ENCODE data around the gene DYRK1B.
A peak's percentile ranks its signal among the peaks of the same experiment; 100 is the strongest.
"Not testable (repeated sequence)": the region's sequence is repeated elsewhere in the genome, so short reads cannot be mapped to it uniquely, and the experiment has no call there.

The DYRK1B gene

DNA sequence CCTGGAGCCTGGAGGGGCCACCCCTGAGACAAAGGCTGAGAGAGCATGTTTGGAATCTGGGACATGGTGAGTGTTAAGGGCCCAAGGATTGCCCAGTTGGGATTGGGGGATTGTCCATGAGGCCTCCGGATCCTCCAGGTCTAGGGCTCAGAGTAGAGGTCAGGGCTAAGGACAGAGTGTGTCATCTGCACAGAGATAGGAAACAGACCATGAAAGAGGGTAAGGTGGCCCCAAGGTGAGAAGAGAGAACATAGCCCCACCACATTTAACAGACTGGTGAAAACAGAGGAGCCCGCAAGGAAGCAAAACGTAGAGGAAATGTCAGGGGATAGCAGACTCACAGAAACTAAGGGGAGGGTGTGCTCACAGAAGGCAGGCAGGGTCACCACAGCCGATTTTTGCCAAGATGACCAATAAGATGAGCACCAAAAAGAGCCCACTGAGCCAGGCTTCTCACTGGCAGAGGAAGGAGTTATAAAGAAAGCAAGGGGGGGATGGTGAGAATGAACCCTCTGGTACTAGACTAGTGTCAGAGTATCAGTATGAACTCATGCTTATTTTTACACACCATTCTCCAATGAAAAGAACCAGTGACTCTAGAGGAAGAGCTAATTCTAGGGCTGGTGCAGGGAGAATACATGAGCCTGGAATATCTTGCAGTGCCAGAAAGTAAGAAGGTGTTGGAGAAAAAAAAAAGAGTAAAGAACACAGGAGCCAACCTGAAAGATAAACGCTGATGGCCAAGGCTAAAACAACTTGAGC is 17.5 kb downstream of the DYRK1B start:
- peaks cover 0 to 7% (median 0%) of the 10 kb centered on the region in 5 donors for H3K4me1 ChIP-seq (ENCODE audit: control insufficient read depth in 5 of 5, insufficient read depth in 5 of 5, low read length in 5 of 5)
- H3K27ac ChIP-seq (ENCODE audit: low read depth, low read length) = no peak overlapping the region
- peak overlapping the region in 1 of 5 donors; percentile 12 for H3K9ac ChIP-seq (ENCODE audit: low read length in 5 of 5)
- H3K27me3 ChIP-seq (ENCODE audit: control insufficient read depth in 5 of 5, insufficient read depth in 4 of 5, low read length in 5 of 5) = no peaks in the 10 kb centered on the region
- peaks cover 0 to 12% (median 5%) of the 10 kb centered on the region in 5 donors for H3K36me3 ChIP-seq (ENCODE audit: control insufficient read depth in 5 of 5, insufficient read depth in 5 of 5, low read length in 5 of 5)
- H3K4me3 ChIP-seq (ENCODE audit: low read depth in 1 of 5, low read length in 5 of 5) = no peak overlapping the region
- peaks cover 0 to 3% (median 0%) of the 10 kb centered on the region in 5 donors for H3K9me3 ChIP-seq (ENCODE audit: control insufficient read depth in 5 of 5, low read length in 5 of 5)

DNA sequence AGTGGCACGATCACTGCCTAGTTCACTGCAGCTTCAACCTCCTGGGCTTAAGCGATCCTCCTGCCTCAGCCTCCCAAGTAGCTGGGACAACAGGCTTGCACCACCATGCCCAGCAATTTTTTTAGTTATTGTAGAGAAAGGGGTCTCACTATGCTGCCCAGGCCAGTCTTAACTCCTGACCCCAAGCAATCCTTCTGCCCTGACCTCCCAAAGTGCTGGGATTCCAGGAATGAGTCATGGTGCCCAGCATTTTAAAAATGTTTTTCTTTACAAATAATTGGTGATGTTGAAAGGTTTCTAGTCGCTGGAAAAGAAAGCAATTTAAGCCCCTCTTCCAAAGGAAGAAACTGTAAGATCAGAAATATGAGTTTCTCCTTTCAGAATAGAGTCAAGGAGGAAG is 19.4 kb downstream of the DYRK1B start:
- no peak overlapping the region for H3K27ac ChIP-seq (ENCODE audit: low read depth, low read length)
- H3K4me1 ChIP-seq (ENCODE audit: control insufficient read depth in 5 of 5, insufficient read depth in 5 of 5, low read length in 5 of 5) = peaks cover 0 to 7% (median 0%) of the 10 kb centered on the region in 5 donors
- H3K4me3 ChIP-seq (ENCODE audit: low read depth in 1 of 5, low read length in 5 of 5) = no peak overlapping the region
- peaks cover 0 to 12% (median 5%) of the 10 kb centered on the region in 5 donors for H3K36me3 ChIP-seq (ENCODE audit: control insufficient read depth in 5 of 5, insufficient read depth in 5 of 5, low read length in 5 of 5)
- no peaks in the 10 kb centered on the region for H3K27me3 ChIP-seq (ENCODE audit: control insufficient read depth in 5 of 5, insufficient read depth in 4 of 5, low read length in 5 of 5)
- no peaks in the 10 kb centered on the region for H3K9me3 ChIP-seq (ENCODE audit: control insufficient read depth in 5 of 5, low read length in 5 of 5)
- H3K9ac ChIP-seq (ENCODE audit: low read length in 5 of 5) = no peak overlapping the region

DNA sequence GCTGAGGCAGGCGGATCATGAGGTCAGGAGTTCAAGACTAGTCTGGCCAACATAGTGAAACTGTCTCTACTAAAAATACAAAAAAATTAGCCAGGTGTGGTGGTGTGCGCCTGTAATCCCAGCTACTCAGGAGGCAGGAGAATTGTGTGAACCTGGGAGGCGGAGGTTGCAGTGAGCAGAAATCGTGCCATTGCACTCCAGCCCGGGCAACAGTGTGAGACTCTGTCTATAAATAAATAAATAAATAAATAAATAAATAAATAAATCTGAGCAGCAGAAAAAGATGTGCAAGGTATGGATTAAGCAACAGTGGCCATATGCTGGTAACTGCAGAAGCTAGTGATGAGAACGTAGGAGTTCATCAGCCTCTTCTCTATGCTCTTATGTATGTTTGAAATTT is 19.9 kb downstream of the DYRK1B start:
- not testable (repeated sequence) for H3K4me1 ChIP-seq (ENCODE audit: control insufficient read depth in 5 of 5, insufficient read depth in 5 of 5, low read length in 5 of 5); H3K4me3 ChIP-seq (ENCODE audit: low read depth in 1 of 5, low read length in 5 of 5); H3K9me3 ChIP-seq (ENCODE audit: control insufficient read depth in 5 of 5, low read length in 5 of 5); H3K27ac ChIP-seq (ENCODE audit: low read depth, low read length); H3K27me3 ChIP-seq (ENCODE audit: control insufficient read depth in 5 of 5, insufficient read depth in 4 of 5, low read length in 5 of 5); H3K9ac ChIP-seq (ENCODE audit: low read length in 5 of 5)
- peaks cover 0 to 12% (median 5%) of the 10 kb centered on the region in 5 donors for H3K36me3 ChIP-seq (ENCODE audit: control insufficient read depth in 5 of 5, insufficient read depth in 5 of 5, low read length in 5 of 5)

DNA sequence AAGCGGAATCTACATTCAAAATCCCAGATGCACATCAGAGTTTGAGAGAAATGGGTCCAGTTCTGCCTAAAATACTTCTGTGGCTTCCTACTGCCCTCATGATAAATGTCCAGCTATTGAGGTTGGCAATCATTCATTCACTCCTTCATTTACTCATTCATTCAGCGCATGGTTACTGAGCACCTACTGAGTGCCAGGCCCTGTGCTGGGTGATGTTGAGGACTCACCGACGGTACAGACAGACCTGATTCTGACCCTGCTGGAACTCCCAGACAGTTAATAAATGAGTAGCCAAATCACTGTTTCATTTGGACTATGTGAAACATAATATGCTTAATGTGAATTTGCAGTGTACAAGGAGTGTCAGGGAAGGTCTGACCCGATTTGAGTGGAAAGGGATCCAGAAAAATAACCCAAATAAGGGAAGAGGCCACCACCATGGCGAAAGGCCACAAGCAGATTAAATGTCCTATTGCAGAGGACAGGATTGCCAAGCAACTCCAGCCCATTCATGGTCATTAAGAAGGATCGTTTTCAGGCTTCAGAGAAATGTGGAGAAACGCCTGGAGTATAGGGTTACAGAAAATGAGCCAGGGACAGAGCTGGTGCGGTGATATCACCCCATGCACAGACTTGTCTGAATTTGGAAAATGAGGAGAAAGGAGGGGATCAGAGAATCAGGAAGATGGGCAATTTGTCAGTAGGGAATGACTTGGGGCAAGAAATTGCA is 20.5 kb downstream of the DYRK1B start:
- no peak overlapping the region for H3K27ac ChIP-seq (ENCODE audit: low read depth, low read length)
- H3K9ac ChIP-seq (ENCODE audit: low read length in 5 of 5) = no peak overlapping the region
- H3K27me3 ChIP-seq (ENCODE audit: control insufficient read depth in 5 of 5, insufficient read depth in 4 of 5, low read length in 5 of 5) = no peaks in the 10 kb centered on the region
- no peak overlapping the region for H3K4me3 ChIP-seq (ENCODE audit: low read depth in 1 of 5, low read length in 5 of 5)
- H3K9me3 ChIP-seq (ENCODE audit: control insufficient read depth in 5 of 5, low read length in 5 of 5) = peaks cover 0 to 3% (median 0%) of the 10 kb centered on the region in 5 donors
- H3K36me3 ChIP-seq (ENCODE audit: control insufficient read depth in 5 of 5, insufficient read depth in 5 of 5, low read length in 5 of 5) = peaks cover 0 to 12% (median 5%) of the 10 kb centered on the region in 5 donors
- peaks cover 0 to 7% (median 0%) of the 10 kb centered on the region in 5 donors for H3K4me1 ChIP-seq (ENCODE audit: control insufficient read depth in 5 of 5, insufficient read depth in 5 of 5, low read length in 5 of 5)

DNA sequence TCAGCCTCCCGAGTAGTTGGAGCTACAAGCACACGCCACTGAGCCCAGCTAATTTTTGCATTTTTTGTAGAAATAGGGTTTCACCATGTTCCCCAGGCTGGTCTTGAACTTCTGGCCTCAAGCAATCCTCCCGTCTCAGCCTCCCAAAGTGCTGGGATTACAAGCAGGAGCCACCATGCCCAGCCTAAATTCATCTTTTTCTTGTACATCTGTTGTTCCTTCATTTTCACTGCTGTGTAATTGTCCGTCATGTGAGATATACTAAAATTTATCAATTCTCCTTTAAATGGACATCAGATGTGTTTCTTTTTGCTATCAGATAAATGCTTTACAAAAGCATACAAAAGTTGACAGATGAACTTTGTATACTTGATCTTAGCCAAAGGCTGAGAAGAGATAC is 22.9 kb downstream of the DYRK1B start:
- Histone ChIP-seq H3K9ac (ENCODE audit: low read length in 5 of 5) (no peak overlapping the region), H3K27me3 (ENCODE audit: control insufficient read depth in 5 of 5, insufficient read depth in 4 of 5, low read length in 5 of 5) (no peaks in the 10 kb centered on the region), H3K27ac (ENCODE audit: low read depth, low read length) (no peak overlapping the region), H3K4me3 (ENCODE audit: low read depth in 1 of 5, low read length in 5 of 5) (no peak overlapping the region), H3K36me3 (ENCODE audit: control insufficient read depth in 5 of 5, insufficient read depth in 5 of 5, low read length in 5 of 5) (peaks cover 0 to 2% (median under 1%) of the 10 kb centered on the region in 5 donors), H3K4me1 (ENCODE audit: control insufficient read depth in 5 of 5, insufficient read depth in 5 of 5, low read length in 5 of 5) (peaks cover 0 to 7% (median 0%) of the 10 kb centered on the region in 5 donors), H3K9me3 (ENCODE audit: control insufficient read depth in 5 of 5, low read length in 5 of 5) (peaks cover 0 to 3% (median 0%) of the 10 kb centered on the region in 5 donors)

DNA sequence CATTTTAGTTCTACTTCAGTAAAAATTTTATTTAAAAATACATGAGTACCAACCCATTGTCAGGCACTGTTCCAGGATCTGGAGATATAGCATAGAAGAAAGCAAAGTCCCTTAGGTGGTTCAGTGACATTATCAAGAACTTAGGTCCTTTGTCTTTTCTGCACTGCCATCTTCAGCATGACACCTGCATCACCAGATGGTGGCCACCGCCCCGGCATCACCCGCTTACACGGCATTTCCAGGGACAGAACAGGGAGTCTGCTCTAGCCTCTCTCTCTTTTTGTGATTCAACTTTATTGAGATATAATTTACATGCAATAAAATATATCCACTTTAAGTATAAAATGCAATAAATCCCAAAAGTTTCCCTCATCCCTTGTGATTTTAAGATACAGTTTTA is 23.5 kb downstream of the DYRK1B start:
- H3K9me3 ChIP-seq (ENCODE audit: control insufficient read depth in 5 of 5, low read length in 5 of 5) = peaks cover 0 to 3% (median 0%) of the 10 kb centered on the region in 5 donors
- no peaks in the 10 kb centered on the region for H3K36me3 ChIP-seq (ENCODE audit: control insufficient read depth in 5 of 5, insufficient read depth in 5 of 5, low read length in 5 of 5)
- no peak overlapping the region for H3K9ac ChIP-seq (ENCODE audit: low read length in 5 of 5)
- H3K27me3 ChIP-seq (ENCODE audit: control insufficient read depth in 5 of 5, insufficient read depth in 4 of 5, low read length in 5 of 5) = no peaks in the 10 kb centered on the region
- H3K4me1 ChIP-seq (ENCODE audit: control insufficient read depth in 5 of 5, insufficient read depth in 5 of 5, low read length in 5 of 5) = peaks cover 0 to 7% (median 0%) of the 10 kb centered on the region in 5 donors
- H3K27ac ChIP-seq (ENCODE audit: low read depth, low read length) = no peak overlapping the region
- no peak overlapping the region for H3K4me3 ChIP-seq (ENCODE audit: low read depth in 1 of 5, low read length in 5 of 5)

DNA sequence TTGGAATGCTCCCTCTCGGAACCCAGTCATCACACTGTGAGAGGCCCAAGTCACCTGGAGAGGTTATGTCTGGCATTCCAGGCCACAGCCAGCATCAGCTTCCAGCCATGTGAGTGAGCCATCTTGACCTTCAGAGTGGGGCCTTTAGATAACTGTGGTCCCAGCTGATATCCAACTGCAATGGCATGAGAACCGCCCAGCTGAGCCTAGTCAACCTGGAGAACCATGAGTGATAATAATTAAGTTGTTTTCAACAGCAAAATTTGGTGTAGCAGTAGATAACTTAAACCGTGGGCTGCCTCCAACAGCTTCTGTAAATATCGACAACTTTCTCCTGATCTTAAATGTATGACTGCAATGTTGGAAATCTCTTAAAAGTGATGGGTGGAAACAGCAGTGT is 24.6 kb downstream of the DYRK1B start:
- H3K4me1 ChIP-seq (ENCODE audit: control insufficient read depth in 5 of 5, insufficient read depth in 5 of 5, low read length in 5 of 5) = peaks cover 0 to 7% (median 0%) of the 10 kb centered on the region in 5 donors
- no peak overlapping the region for H3K4me3 ChIP-seq (ENCODE audit: low read depth in 1 of 5, low read length in 5 of 5)
- H3K9ac ChIP-seq (ENCODE audit: low read length in 5 of 5) = no peak overlapping the region
- no peaks in the 10 kb centered on the region for H3K27me3 ChIP-seq (ENCODE audit: control insufficient read depth in 5 of 5, insufficient read depth in 4 of 5, low read length in 5 of 5)
- peaks cover 0 to 3% (median 0%) of the 10 kb centered on the region in 5 donors for H3K9me3 ChIP-seq (ENCODE audit: control insufficient read depth in 5 of 5, low read length in 5 of 5)
- no peaks in the 10 kb centered on the region for H3K36me3 ChIP-seq (ENCODE audit: control insufficient read depth in 5 of 5, insufficient read depth in 5 of 5, low read length in 5 of 5)
- H3K27ac ChIP-seq (ENCODE audit: low read depth, low read length) = no peak overlapping the region

DNA sequence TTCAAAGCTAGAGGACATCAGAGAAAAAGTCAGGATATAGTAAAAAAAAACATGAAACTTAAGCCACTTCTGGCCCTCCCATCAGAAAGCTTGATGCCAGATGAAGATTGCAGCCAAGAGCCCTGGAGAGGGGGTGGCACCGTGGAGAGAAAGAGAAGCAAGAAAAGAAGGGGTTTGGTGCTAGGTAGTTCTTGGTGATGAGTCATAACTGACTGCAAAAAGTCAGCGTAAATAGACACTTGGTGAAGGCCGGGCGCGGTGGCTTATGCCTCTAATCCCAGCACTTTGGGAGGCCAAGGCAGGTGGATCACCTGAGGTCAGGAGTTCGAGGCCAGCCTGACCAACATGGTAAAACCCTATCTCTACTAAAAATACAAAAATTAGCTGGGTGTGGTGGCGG is 25.3 kb downstream of the DYRK1B start:
- not testable (repeated sequence) for H3K36me3 ChIP-seq (ENCODE audit: control insufficient read depth in 5 of 5, insufficient read depth in 5 of 5, low read length in 5 of 5); H3K4me1 ChIP-seq (ENCODE audit: control insufficient read depth in 5 of 5, insufficient read depth in 5 of 5, low read length in 5 of 5); H3K27ac ChIP-seq (ENCODE audit: low read depth, low read length); H3K4me3 ChIP-seq (ENCODE audit: low read depth in 1 of 5, low read length in 5 of 5); H3K9ac ChIP-seq (ENCODE audit: low read length in 5 of 5); H3K27me3 ChIP-seq (ENCODE audit: control insufficient read depth in 5 of 5, insufficient read depth in 4 of 5, low read length in 5 of 5); H3K9me3 ChIP-seq (ENCODE audit: control insufficient read depth in 5 of 5, low read length in 5 of 5)

DNA sequence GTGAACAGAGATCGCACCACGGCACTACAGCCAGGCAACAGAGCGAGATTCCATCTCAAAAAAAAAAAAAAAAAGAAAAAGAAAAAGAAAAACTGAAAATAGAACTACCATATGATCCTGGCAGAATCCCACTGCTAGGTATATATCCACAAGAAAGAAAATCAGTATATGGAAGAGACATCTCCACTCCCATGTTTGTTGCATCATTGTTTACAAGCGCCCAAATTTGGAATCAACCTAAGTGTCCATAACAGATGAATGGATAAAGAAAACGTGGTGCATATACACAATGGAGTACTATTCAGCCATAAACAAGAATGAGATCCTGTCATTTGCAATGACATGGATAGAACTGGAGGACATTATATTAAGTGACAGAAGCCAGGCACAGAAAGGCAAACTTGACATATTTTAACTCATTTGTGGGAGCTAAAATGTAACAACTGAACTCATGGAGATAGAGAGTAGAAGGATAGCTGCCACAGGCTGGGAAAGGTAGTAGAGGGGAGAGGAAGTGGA is 26.1 kb downstream of the DYRK1B start:
- H3K27me3 ChIP-seq (ENCODE audit: control insufficient read depth in 5 of 5, insufficient read depth in 4 of 5, low read length in 5 of 5) = peaks cover 0 to 11% (median 0%) of the 10 kb centered on the region in 5 donors
- H3K9ac ChIP-seq (ENCODE audit: low read length in 5 of 5) = no peak overlapping the region
- no peaks in the 10 kb centered on the region for H3K36me3 ChIP-seq (ENCODE audit: control insufficient read depth in 5 of 5, insufficient read depth in 5 of 5, low read length in 5 of 5)
- H3K4me1 ChIP-seq (ENCODE audit: control insufficient read depth in 5 of 5, insufficient read depth in 5 of 5, low read length in 5 of 5) = no peaks in the 10 kb centered on the region
- no peak overlapping the region for H3K4me3 ChIP-seq (ENCODE audit: low read depth in 1 of 5, low read length in 5 of 5)
- H3K9me3 ChIP-seq (ENCODE audit: control insufficient read depth in 5 of 5, low read length in 5 of 5) = peaks cover 0 to 3% (median 0%) of the 10 kb centered on the region in 5 donors
- no peak overlapping the region for H3K27ac ChIP-seq (ENCODE audit: low read depth, low read length)

DNA sequence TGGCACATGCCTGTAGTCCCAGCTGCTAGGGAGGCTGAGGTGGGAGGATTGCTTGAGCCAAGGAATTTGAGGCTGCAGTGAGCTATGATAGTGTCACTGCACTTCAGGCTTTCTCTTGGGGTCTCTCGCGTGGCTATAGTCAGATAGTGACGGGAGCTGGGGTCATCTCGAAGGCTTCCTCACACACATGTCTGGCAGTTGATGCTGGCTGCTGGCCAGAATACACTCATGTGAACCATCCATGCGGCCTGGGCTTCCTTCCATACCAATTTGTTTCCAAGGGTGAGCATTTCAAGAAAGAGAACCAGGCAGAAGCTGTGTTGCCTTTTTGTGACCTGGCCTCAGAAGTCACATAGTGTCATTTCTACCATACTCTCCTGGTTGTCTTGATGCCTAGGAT is 28.9 kb downstream of the DYRK1B start:
- Histone ChIP-seq H3K9me3 (ENCODE audit: control insufficient read depth in 5 of 5, low read length in 5 of 5) (peaks cover 0 to 3% (median 0%) of the 10 kb centered on the region in 5 donors), H3K9ac (ENCODE audit: low read length in 5 of 5) (no peak overlapping the region), H3K27me3 (ENCODE audit: control insufficient read depth in 5 of 5, insufficient read depth in 4 of 5, low read length in 5 of 5) (peaks cover 0 to 16% (median 3%) of the 10 kb centered on the region in 5 donors), H3K4me3 (ENCODE audit: low read depth in 1 of 5, low read length in 5 of 5) (no peak overlapping the region), H3K4me1 (ENCODE audit: control insufficient read depth in 5 of 5, insufficient read depth in 5 of 5, low read length in 5 of 5) (no peaks in the 10 kb centered on the region), H3K36me3 (ENCODE audit: control insufficient read depth in 5 of 5, insufficient read depth in 5 of 5, low read length in 5 of 5) (no peaks in the 10 kb centered on the region), H3K27ac (ENCODE audit: low read depth, low read length) (no peak overlapping the region)
